Measurements from ENCODE around the gene MAPK8IP2.

The MAPK8IP2 gene

DNA sequence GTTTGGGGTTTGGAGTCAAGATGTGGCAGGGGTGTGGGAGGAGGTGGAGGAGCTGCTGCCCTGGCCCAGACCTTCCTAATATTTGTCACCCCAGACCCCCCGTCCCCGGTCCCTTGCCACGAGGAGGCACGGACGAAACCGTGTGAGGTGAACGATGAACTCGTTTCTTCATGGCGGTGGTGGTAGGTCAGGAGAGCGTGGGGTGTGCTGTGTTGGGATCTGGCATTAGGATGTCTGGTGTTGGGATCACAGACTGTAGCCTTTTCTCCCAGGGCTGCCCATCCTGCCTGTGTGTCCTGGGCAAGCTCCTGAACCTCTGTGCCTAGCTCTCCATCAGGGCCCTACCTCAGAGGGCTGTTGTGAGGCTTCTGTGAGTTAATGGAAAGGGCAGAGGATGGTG lies 8.4 kb downstream of the MAPK8IP2 start:
- H3K4me3 ChIP-seq (ENCODE audit: low read depth, low read length) = no peak overlapping the region
- in situ Hi-C loops (cut with HindIII; ENCODE audit: low sequenced_read_pairs) = no loop called here
- TF ChIP-seq, protein P1, sequence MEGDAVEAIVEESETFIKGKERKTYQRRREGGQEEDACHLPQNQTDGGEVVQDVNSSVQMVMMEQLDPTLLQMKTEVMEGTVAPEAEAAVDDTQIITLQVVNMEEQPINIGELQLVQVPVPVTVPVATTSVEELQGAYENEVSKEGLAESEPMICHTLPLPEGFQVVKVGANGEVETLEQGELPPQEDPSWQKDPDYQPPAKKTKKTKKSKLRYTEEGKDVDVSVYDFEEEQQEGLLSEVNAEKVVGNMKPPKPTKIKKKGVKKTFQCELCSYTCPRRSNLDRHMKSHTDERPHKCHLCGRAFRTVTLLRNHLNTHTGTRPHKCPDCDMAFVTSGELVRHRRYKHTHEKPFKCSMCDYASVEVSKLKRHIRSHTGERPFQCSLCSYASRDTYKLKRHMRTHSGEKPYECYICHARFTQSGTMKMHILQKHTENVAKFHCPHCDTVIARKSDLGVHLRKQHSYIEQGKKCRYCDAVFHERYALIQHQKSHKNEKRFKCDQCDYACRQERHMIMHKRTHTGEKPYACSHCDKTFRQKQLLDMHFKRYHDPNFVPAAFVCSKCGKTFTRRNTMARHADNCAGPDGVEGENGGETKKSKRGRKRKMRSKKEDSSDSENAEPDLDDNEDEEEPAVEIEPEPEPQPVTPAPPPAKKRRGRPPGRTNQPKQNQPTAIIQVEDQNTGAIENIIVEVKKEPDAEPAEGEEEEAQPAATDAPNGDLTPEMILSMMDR (IDR thresholded peaks at IDR 0.05; ENCODE audit: low read depth, low read length, missing control alignments) = no peak
- no peak for DNase-seq (ENCODE audit: low read depth)

DNA sequence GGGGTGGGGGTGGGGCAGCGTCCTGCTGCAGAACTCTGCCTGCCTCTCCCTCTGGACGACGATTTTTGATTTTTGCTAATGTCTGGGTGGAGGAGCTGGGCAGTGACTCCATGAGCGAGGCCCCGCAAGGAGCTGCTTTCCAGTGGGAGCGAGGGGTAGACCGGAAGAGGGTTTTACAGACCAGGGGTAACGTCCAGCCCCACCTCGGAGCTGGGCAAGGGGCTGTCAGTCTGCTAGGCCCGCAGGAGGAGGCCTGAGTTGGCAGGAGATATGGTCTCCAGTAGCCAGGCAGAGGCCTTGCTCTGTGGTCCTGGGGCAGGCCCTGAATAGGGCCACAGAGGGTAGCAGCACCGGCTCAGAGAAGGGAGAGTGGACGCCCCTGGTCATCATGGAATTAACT lies 9.0 kb downstream of the MAPK8IP2 start:
- in situ Hi-C loops (cut with HindIII; ENCODE audit: low sequenced_read_pairs) = no loop called here
- no peak for DNase-seq (ENCODE audit: low read depth)
- TF ChIP-seq, protein P1 (IDR thresholded peaks at IDR 0.05; ENCODE audit: low read depth, low read length, missing control alignments) = no peak
- H3K4me3 ChIP-seq (ENCODE audit: low read depth, low read length) = no peak overlapping the region

DNA sequence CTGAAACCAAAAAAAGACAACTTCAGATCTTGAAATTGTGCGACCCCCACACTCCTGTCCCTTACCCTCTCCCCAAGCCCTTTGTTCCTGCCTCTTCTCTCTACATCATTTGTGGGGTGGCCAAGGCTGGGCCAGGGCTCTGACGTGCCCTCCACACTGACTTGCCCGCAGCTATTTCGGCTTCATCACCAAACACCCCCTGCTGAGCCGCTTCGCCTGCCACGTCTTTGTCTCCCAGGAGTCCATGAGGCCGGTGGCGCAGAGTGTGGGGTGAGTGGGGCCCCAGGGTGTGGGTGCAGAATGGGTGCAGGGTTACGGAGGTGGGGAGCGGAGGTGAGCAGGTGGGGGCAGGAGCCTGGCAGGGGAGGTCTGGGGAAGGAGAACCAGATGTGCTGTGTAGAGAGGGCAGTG lies 9.5 kb downstream of the MAPK8IP2 start:
- in situ Hi-C loops (cut with HindIII; ENCODE audit: low sequenced_read_pairs) = no loop called here
- TF ChIP-seq, protein P1 (IDR thresholded peaks at IDR 0.05; ENCODE audit: low read depth, low read length, missing control alignments) = no peak
- H3K4me3 ChIP-seq (ENCODE audit: low read depth, low read length) = no peak overlapping the region
- DNase-seq (ENCODE audit: low read depth) = no peak

DNA sequence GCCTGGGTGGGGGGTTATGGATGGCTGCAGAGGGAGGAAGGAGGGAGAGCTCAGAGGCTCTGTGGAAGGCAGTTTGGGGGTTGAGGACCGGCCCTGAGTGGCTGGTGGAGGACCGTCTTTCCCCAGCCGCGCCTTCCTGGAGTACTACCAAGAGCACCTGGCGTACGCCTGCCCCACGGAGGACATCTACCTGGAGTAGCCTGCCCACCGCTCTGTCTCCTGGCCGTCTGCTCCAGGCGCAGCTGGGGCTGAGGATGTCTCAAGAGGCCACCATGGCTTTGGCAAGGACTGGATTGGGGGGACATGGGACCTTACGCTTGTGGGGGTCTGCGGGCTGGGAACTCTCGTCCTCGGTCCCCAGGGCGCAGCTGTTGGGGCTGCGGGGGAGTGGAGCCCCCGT lies 10.0 kb downstream of the MAPK8IP2 start:
- DNase-seq (ENCODE audit: low read depth) = no peak
- TF ChIP-seq, protein P1 (IDR thresholded peaks at IDR 0.05; ENCODE audit: low read depth, low read length, missing control alignments) = no peak
- in situ Hi-C loops (cut with HindIII; ENCODE audit: low sequenced_read_pairs) = no loop called here
- H3K4me3 ChIP-seq (ENCODE audit: low read depth, low read length) = no peak overlapping the region

DNA sequence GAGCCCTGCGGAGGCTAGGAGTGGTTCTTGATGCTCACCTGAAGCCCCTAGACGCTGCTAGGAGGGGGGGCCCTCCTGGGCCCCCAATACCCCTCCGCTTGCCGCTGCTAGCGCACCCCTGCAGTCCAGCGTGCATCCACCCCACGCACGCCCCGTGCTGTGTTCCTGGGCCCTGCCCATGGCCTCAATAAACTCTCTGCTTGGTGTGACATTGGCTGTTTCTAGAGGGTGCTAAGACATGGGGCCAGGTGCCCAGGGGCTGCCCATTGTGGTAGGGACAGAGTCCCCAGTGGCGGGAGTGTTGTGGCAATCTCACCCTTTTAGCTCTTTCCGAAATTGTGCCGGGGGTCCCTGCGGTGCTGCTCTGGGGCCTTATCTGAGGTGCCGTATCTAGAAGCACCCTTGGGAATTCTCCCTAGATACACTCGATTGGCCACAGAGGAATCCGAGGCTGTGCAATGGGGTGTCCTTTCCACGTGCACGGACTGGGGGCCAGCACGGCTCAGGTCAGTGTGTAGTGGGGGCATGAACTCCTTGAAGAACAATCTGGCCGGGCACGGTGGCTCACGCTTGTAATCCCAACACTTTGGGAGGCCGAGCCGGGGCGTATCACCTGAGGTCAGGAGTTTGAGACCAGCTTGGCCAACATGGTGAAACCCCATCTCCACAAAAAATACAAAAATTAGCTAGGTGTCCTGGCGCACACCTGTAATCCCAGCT lies 10.9 kb downstream of the MAPK8IP2 start:
- TF ChIP-seq, protein P1 (IDR thresholded peaks at IDR 0.05; ENCODE audit: low read depth, low read length, missing control alignments) = no peak

DNA sequence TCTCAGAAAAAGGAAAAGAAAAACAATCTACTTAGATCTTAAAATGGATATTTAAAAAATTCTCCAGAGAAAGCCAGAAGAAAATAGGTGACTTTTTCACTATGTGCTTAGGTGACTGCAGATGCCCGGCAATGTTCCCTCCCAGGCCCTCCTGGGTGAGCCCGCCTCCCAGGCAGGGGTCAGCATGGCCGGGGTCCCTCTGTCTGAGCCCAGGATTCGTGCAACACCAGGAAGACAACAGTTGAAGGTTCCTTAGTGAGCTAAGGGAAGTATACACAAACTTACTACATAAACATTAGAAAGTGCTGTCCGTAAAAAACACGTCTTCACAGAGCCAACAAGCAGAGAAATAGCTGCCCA lies 11.6 kb downstream of the MAPK8IP2 start:
- TF ChIP-seq, protein P1 (IDR thresholded peaks at IDR 0.05; ENCODE audit: low read depth, low read length, missing control alignments) = no peak
- H3K4me3 ChIP-seq (ENCODE audit: low read depth, low read length) = no peak overlapping the region
- in situ Hi-C loops (cut with HindIII; ENCODE audit: low sequenced_read_pairs) = no loop called here
- DNase-seq (ENCODE audit: low read depth) = no peak

More for the DNA sequence above, 10.9 kb downstream of the MAPK8IP2 start:
- no peak for DNase-seq (ENCODE audit: low read depth)
- in situ Hi-C loops (cut with HindIII; ENCODE audit: low sequenced_read_pairs) = no loop called here
- no peak overlapping the region for H3K4me3 ChIP-seq (ENCODE audit: low read depth, low read length)
